HEK293T (cell line): ENCODE measurements around the gene LRP2BP.

Source experiments
- BHLHE40 ChIP-seq: fragments of 450-650 bp; IDR thresholded peaks from 2 replicates; pipeline ENCODE4 v1.6.1; 2016; ENCODE audit warnings: mild to moderate bottlenecking, moderate library complexity, borderline replicate concordance
- LEF1 ChIP-seq: fragments of 450-650 bp; IDR thresholded peaks from 2 replicates; pipeline ENCODE4 v1.6.1; 2017; ENCODE audit warnings: mild to moderate bottlenecking, borderline replicate concordance
- PKNOX1 ChIP-seq: fragments of 450-650 bp; IDR thresholded peaks from 2 replicates; pipeline ENCODE4 v1.6.1; 2016
- SP1 ChIP-seq: fragments of 450-650 bp; IDR thresholded peaks from 2 replicates; pipeline ENCODE4 v1.6.1; 2017
- SUZ12 ChIP-seq: fragments of 450-650 bp; IDR thresholded peaks from 2 replicates; pipeline ENCODE4 v1.6.1; 2016; ENCODE audit warnings: mild to moderate bottlenecking
- TARDBP ChIP-seq: fragments of 450-650 bp; IDR thresholded peaks from 2 replicates; pipeline ENCODE4 v1.6.1; 2016

- no peak for TF ChIP-seq BHLHE40
- TF ChIP-seq PKNOX1, result no peak
- no peak for TF ChIP-seq LEF1
- TF ChIP-seq TARDBP, result no peak
- no peak for TF ChIP-seq SUZ12
- no peak for TF ChIP-seq SP1
These were observed 12.3 kb downstream of the LRP2BP start for GRCh38 chr4:185383451-185383850.
